ENCODE results near the gene TMEM26. TPM values are rescaled to one million over a fixed set of nuclear protein-coding genes. Genes with fewer than 3 reads are reported as not detected.
A peak's percentile ranks its signal among the peaks of the same experiment; 100 is the strongest.

Gene TMEM26
- total RNA-seq, 3 donors from 2014 or later (not counting 1 experiment from before 2014, with no cell fraction given): not detected

DNA sequence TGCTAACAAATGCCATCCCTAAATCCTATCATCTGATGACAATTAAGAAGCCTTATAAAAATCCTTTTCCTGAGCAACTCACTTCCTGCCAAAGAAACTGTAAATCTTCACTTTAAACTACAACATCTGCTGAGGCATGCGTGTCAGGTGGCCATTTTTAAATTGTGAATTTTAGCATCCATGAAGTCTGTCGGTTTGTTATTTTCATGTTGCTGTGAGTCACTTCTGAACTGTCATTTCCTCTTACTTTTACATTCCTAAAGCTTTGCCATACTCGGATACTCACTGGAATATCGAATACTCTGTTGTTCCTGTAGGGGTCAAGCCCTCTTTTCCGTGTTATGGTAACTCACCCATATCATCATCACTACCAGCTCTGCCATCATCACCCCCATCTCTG, 34.3 kb upstream of the TMEM26 start:
- peaks cover 2 to 5% of the 10 kb centered on the region in 2 donors for H3K9me3 Mint-ChIP-seq
- Histone ChIP-seq H3K27ac (ENCODE audit: low read length) (no peak overlapping the region), H3K9me3 (ENCODE audit: control insufficient read depth, insufficient read depth, low read length) (no peaks in the 10 kb centered on the region), H3K36me3 (ENCODE audit: control insufficient read depth, insufficient read depth, low read length) (no peaks in the 10 kb centered on the region), H3K4me1 (ENCODE audit: control insufficient read depth, insufficient read depth, low read length) (no peaks in the 10 kb centered on the region), H3K4me3 (ENCODE audit: low read length) (no peak overlapping the region), H3K27me3 (ENCODE audit: control insufficient read depth, insufficient read depth, low read length) (no peaks in the 10 kb centered on the region)
- H3K4me3 Mint-ChIP-seq: no peak overlapping the region
- ATAC-seq (no peak), DNase-seq (no peak)
- no peak overlapping the region for H3K27ac Mint-ChIP-seq
- intact Hi-C loops (cut with micrococcal nuclease): no loop called here
- WGBS (ENCODE audit: insufficient coverage): 84% methylated on average over 5 of the region's 5 CpGs
- H3K27me3 Mint-ChIP-seq (ENCODE audit: low read depth in 2 of 2): peaks cover 0 to 6% of the 10 kb centered on the region in 2 donors
- no peaks in the 10 kb centered on the region for H3K4me1 Mint-ChIP-seq
- H3K36me3 Mint-ChIP-seq: no peaks in the 10 kb centered on the region
- TF ChIP-seq, protein P1, sequence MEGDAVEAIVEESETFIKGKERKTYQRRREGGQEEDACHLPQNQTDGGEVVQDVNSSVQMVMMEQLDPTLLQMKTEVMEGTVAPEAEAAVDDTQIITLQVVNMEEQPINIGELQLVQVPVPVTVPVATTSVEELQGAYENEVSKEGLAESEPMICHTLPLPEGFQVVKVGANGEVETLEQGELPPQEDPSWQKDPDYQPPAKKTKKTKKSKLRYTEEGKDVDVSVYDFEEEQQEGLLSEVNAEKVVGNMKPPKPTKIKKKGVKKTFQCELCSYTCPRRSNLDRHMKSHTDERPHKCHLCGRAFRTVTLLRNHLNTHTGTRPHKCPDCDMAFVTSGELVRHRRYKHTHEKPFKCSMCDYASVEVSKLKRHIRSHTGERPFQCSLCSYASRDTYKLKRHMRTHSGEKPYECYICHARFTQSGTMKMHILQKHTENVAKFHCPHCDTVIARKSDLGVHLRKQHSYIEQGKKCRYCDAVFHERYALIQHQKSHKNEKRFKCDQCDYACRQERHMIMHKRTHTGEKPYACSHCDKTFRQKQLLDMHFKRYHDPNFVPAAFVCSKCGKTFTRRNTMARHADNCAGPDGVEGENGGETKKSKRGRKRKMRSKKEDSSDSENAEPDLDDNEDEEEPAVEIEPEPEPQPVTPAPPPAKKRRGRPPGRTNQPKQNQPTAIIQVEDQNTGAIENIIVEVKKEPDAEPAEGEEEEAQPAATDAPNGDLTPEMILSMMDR (IDR thresholded peaks at IDR 0.05): no peak

DNA sequence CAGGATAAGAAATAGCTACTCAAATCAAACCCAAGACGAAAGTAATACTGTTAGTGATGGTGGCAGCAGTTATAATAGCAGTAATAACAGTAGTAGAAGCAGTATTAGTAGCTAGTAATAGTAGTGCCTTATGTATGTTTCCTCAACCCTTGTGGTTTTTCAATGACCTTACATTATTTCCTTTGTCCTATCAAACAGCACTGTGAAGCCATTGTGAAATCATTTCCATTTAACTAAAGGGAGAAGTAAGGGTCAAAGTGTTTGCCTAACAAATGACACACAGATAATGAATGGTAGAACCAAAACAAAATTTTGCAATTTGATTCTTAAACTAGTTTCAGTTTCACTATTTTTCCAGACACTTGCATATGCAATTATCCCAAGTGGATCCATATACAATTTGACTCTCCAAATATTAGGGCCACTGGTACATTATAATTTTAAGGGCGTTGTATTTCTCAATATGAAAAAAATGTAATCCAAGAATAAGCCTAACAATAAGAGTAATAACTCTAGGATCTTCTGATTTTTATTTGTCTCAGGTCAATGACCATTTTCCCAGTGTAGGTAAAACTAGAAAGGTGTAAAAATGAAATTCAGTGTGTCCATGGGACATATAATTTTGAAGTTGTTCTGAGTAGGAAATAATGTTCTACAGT, 33.7 kb upstream of the TMEM26 start:
- H3K9me3 ChIP-seq (ENCODE audit: control insufficient read depth, insufficient read depth, low read length): no peaks in the 10 kb centered on the region
- TF ChIP-seq, protein P1 (IDR thresholded peaks at IDR 0.05): no peak
- Mint-ChIP-seq H3K9me3 (peaks cover 2 to 5% of the 10 kb centered on the region in 2 donors), H3K36me3 (no peaks in the 10 kb centered on the region), H3K27me3 (ENCODE audit: low read depth in 2 of 2) (peaks cover 0 to 6% of the 10 kb centered on the region in 2 donors), H3K4me3 (no peak overlapping the region), H3K27ac (no peak overlapping the region), H3K4me1 (no peaks in the 10 kb centered on the region)
- no CpG with 5 or more reads among the region's 2 CpGs for WGBS (ENCODE audit: insufficient coverage)
- H3K4me1 ChIP-seq (ENCODE audit: control insufficient read depth, insufficient read depth, low read length): no peaks in the 10 kb centered on the region
- peak in 1 of 3 donors; percentile 80 for ATAC-seq
- no peak overlapping the region for H3K27ac ChIP-seq (ENCODE audit: low read length)
- H3K4me3 ChIP-seq (ENCODE audit: low read length): no peak overlapping the region
- H3K36me3 ChIP-seq (ENCODE audit: control insufficient read depth, insufficient read depth, low read length): no peaks in the 10 kb centered on the region
- no peaks in the 10 kb centered on the region for H3K27me3 ChIP-seq (ENCODE audit: control insufficient read depth, insufficient read depth, low read length)
- intact Hi-C loops (cut with micrococcal nuclease): no loop called here
- no peak for DNase-seq

DNA sequence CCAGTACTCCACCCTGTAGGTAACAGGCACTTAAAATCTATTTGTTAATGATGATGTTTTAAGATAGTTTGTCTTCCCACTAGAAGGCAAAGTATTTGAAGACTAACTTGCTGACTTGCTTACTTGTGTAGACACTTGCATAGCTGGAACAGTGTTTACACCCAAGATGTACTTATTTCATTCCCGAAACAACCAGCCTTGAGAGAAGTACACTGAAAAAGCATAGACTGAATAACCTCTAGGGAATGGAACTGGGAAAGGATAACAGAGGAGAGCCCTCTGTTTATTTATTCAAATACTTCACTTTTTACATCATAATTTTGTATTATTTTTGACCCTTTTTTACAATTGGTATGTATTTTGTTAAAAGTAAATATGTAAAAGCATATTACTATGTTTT, 33.1 kb upstream of the TMEM26 start:
- H3K27me3 Mint-ChIP-seq (ENCODE audit: low read depth in 2 of 2): peaks cover 0 to 6% of the 10 kb centered on the region in 2 donors
- no peak for ATAC-seq
- H3K4me3 ChIP-seq (ENCODE audit: low read length): no peak overlapping the region
- no peaks in the 10 kb centered on the region for H3K36me3 Mint-ChIP-seq
- H3K4me1 ChIP-seq (ENCODE audit: control insufficient read depth, insufficient read depth, low read length): no peaks in the 10 kb centered on the region
- no peaks in the 10 kb centered on the region for H3K9me3 ChIP-seq (ENCODE audit: control insufficient read depth, insufficient read depth, low read length)
- H3K4me3 Mint-ChIP-seq: no peak overlapping the region
- no peaks in the 10 kb centered on the region for H3K4me1 Mint-ChIP-seq
- TF ChIP-seq, protein P1 (IDR thresholded peaks at IDR 0.05): no peak
- intact Hi-C loops (cut with micrococcal nuclease): no loop called here
- peaks cover 2 to 5% of the 10 kb centered on the region in 2 donors for H3K9me3 Mint-ChIP-seq
- H3K27me3 ChIP-seq (ENCODE audit: control insufficient read depth, insufficient read depth, low read length): no peaks in the 10 kb centered on the region
- H3K27ac Mint-ChIP-seq: no peak overlapping the region
- no peak for DNase-seq
- H3K27ac ChIP-seq (ENCODE audit: low read length): no peak overlapping the region
- no CpG with 5 or more reads among the region's 1 CpG for WGBS (ENCODE audit: insufficient coverage)
- H3K36me3 ChIP-seq (ENCODE audit: control insufficient read depth, insufficient read depth, low read length): no peaks in the 10 kb centered on the region

DNA sequence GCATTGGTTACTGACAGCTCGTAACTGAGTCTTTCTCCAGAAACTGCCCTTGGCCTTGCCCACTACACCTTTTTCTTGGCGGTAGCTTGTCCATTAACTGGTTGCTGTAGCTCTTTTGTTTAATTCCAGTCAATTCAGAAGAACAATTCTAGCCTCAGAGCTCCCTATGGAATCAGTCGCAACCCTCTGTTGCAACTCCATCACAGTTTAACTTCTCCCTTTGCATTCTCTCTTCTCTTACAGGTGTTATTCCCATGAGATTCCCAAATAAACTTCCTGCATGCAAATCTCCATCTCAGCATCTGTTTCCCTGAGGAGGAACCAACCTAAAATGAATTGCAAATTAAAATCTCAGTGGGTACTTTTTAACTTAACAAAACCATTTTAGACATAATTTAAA, 28.4 kb upstream of the TMEM26 start:
- Histone ChIP-seq H3K9me3 (ENCODE audit: control insufficient read depth, insufficient read depth, low read length) (no peaks in the 10 kb centered on the region), H3K27me3 (ENCODE audit: control insufficient read depth, insufficient read depth, low read length) (no peaks in the 10 kb centered on the region), H3K4me3 (ENCODE audit: low read length) (no peak overlapping the region), H3K36me3 (ENCODE audit: control insufficient read depth, insufficient read depth, low read length) (no peaks in the 10 kb centered on the region), H3K4me1 (ENCODE audit: control insufficient read depth, insufficient read depth, low read length) (no peaks in the 10 kb centered on the region), H3K27ac (ENCODE audit: low read length) (no peak overlapping the region)
- TF ChIP-seq, protein P1 (IDR thresholded peaks at IDR 0.05): no peak
- ATAC-seq (no peak), DNase-seq (no peak)
- peaks cover 0 to 3% of the 10 kb centered on the region in 2 donors for H3K9me3 Mint-ChIP-seq
- no peaks in the 10 kb centered on the region for H3K36me3 Mint-ChIP-seq
- WGBS (ENCODE audit: insufficient coverage): 92% methylated on average over 3 of the region's 3 CpGs
- H3K27ac Mint-ChIP-seq: no peak overlapping the region
- no peaks in the 10 kb centered on the region for H3K4me1 Mint-ChIP-seq
- peaks cover 7% of the 10 kb centered on the region in 2 donors for H3K27me3 Mint-ChIP-seq (ENCODE audit: low read depth in 2 of 2)
- intact Hi-C loops (cut with micrococcal nuclease): no loop called here
- H3K4me3 Mint-ChIP-seq: no peak overlapping the region

Data from natural killer cell (primary cell).